CD4-positive, alpha-beta T cell treated with Interleukin-17A for 1 hour (primary cell): Measurements from ENCODE around the gene MRPL45.
A peak's percentile ranks its signal among the peaks of the same experiment; 100 is the strongest.
"Not testable (repeated sequence)": the region's sequence is repeated elsewhere in the genome, so short reads cannot be mapped to it uniquely, and the experiment has no call there.

ENCODE experiments used
- DNase-seq: peaks from one replicate; pipeline ENCODE4 v3.0.0-alpha.2; 2020

MRPL45 gene

DNA sequence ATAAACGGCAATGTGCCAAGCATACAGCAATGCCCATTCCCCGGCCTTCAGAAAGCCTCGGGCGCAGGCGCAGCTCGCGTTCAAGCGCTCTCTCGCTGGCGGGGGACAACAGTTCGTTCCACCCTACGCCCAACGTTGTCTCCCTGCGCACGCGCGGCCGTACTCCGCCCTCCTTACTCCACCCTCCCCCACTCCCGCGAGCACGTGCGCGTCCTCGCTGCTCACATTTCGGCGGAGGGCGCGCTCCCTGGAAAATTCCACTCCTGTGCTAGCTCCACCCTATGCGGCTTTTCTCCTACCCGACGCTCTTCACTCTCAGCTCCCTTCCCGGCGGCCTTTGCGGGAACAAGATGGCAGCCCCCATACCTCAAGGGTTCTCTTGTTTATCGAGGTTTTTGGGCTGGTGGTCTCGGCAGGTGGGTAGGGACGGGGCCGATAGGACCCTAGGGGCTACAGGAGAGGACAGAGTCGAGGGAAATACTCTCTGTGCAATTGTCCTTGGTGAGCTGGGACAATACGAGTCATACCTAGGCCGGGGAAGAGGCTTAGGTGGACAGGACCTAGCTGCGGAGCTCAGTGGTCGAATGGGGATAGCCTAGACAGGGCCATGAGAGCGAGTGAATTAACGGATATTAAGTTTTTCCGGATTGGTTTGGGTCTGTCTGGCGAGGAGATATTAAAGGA is at the start of gene MRPL45:
Gene MRPL45 (plus strand): TSS at position 335 of the 684 bp plus-strand sequence. CDS start 16 bp downstream, at position 351.
- DNase-seq: peak; percentile 97

DNA sequence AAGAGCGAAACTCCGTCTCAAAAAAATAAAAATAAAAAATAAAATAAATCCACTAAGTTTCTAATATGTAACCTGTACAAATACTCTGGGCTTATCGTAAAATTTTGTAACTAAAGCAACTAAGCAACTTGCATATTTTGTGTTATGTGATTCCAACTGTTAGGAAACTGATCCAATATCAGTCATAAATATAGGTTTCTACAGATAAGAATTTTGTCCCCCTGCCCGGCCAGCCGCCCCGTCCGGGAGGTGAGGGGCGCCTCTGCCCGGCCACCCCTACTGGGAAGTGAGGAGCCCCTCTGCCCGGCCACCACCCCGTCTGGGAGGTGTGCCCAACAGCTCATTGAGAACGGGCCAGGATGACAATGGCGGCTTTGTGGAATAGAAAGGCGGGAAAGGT is 43.8 kb upstream of the MRPL45 start:
- not testable (repeated sequence) for DNase-seq

DNA sequence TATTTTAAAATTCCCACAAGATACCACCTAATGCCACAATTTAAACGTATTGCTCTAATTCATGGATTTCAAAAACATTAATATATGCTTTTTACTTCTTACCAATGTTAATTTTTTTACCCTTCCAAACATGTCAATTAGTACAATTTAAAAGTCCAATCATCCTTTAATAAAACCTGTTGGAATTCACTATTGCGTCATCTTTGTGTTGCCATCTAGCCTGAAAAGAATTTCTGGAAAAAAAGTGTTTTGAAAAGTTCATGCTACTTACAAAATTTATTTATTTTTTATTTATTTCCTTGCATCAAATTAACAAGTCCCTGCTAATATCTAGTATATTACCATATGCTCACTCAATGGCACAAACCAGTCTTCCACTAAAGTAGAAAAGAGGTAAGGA is 42.6 kb upstream of the MRPL45 start:
- not testable (repeated sequence) for DNase-seq

DNA sequence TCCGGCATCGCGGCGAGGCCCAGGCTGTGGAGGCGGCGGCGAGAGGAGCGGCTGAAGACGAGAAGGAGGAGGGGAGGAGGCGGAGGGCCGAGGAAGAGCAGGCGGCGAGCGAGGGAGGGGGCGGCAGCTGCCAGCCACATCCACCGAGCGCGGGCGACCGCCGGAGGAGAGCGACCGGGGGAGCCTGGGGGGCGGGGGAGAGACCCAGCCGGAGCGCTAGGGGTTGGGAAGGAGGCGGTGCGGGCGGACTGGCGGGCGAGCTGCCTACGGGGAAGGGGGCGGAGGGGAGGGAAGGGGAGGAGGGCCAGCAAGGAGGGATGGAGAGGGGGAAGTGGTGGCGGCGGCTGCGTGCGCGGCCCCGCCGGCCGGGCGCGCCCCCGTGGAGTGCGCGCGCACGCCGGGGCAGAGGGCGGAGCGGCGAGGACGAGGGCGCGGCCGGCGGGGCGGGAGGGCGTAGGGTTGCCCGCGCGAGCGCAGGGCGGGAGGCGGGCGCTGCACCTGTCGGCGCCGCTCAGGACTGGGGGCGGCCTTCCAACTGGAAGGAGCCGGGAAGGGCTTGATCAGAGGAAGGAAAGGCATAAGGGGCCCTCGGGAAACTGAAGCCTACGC is 39.9 kb upstream of the MRPL45 start:
- peak; percentile 91 for DNase-seq

DNA sequence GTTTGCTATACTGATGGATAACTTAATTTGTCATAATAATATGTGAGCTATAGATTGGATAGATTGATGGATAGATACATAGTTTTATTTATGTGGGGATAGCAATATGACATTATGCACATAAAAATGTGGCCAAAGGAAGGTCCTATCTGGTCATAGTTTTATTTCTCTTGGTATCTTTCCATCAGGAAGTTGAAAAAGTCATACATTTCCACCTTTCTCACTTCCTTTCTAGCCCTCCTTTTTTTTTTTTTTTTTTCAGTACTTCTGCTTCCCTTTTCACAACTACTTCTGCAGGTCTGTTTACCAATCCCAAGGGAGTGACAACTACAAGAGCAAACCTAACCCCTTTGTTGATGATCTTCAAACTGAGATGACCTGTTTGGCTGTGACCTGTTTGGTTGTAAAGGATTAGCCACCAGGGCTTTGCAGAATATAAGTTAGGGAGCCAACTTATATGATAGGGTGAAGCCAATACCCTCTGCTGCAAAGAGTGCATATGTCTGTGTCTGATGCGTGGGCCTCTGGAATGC is 30.9 kb upstream of the MRPL45 start:
- DNase-seq: not testable (repeated sequence)

DNA sequence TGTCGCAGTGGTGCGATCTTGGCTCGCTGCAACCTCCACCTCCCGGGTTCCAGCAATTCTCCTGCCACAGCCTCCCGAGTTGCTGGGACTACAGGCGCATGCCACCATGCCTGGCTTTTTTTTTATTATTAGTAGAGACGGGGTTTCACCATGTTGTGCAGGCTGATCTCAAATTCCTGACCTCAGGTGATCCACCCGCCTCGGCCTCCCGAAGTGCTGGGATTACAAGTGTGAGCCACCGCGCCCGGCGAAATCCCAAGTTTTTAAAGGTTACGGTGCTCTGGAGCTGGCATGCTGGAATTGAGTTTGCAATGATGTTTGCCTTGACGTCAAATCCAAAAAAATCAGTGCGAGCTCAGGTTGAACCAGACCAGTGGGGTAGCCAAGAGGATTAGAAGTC is 30.4 kb upstream of the MRPL45 start:
- DNase-seq: not testable (repeated sequence)

DNA sequence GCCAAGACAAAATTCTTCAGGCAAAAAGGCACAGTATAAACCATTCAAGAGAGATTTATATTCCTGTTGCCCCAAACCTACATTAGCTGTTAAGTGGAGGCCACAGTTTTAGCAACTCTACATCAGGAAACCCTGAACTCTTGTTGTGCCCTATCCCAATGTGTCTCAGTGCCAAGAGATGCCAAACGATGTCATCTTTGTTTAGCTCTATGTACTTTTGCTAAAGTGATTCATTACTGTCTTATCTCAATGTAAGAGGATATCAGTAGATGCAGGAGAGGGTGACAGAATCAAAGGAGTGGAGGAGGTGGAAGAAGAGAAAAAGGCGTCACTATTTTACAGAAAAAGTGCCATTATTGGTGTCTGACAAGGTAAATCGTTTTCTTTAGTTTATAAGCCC is 28.8 kb upstream of the MRPL45 start:
- DNase-seq: not testable (repeated sequence)

DNA sequence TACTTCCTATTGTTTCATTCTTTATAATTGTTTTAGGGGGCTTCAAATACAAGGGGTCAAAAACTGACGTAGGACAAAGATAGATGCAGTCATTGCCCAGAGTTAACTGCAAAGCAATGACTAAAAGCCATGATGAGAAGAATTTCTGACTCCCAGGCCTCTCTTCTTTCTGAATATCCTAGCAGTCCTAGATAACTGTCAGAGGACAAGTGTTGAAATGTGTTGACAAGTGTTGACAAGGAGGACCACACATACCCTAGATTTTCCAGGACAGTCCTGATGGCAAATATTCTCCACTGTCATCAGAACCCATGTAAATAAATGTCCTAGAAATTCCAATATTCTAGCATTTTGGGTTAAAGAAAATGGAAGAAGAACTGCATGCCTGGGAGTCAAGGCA is 27.9 kb upstream of the MRPL45 start:
- DNase-seq: not testable (repeated sequence)

DNA sequence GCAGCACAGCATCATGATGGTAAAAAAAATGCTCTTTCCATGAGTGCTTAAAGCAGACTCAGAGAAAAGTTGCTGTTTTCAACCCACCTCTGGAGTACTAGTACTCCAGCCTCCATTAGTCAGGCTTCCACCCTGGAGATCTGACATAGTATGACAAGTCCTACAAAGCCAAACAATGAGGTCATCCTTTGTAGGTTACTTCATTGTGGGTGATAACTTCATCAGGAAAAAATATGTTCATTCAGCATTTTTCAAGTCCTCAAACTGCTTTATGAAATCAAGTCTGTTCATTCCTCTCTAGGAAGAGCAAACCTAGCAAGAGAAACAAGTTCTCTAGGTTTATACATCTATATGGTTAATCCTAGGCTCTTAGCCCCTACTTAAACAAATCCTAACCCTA is 27.4 kb upstream of the MRPL45 start:
- DNase-seq: not testable (repeated sequence)

DNA sequence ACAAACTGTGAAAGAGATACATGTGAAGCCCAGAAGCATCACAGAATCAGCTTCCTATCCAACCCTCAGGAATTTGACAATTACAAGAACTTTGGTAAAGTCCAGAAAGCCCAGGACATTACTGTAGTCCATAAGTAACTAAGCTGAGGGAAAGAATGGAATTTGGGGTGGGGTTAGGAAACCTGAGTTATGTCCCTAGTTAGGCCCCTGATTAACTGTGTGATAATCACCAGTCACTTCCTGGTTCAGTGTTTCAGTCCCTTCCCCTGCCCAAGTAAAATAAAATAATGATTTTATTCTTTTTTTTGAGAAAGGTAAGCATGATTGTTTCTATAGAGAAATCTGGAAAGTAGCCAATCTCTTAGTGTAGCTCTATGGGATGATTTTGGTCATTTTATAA is 11.0 kb upstream of the MRPL45 start:
- DNase-seq: not testable (repeated sequence)

DNA sequence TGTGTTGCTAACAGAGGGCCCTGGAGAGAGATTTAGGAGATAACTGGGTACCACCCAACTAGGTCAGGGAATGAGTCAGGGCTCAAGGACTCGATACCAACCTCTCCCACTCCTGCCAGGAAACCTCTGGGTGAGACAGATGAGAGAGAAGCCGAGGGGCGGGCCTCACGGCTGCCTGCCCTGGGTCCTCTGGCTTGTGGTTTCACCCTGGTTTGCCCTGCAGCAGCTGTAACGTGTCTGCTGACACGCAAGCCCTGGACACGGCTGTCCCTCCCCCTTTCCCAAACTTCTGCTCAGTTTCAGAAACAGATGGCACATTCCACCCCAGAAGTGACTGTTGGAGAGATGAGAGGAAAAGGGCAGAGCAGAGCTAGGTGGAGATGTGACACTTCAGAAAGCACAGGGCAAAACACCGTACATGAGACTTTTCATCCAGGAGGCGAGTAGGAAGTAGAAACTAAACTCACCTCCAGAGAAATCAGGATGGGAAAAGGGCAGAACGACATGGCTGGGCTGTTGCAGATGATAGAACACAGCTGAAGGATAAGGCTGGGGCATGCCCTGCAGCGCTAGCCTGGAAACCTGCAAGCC is 10.4 kb upstream of the MRPL45 start:
- not testable (repeated sequence) for DNase-seq

DNA sequence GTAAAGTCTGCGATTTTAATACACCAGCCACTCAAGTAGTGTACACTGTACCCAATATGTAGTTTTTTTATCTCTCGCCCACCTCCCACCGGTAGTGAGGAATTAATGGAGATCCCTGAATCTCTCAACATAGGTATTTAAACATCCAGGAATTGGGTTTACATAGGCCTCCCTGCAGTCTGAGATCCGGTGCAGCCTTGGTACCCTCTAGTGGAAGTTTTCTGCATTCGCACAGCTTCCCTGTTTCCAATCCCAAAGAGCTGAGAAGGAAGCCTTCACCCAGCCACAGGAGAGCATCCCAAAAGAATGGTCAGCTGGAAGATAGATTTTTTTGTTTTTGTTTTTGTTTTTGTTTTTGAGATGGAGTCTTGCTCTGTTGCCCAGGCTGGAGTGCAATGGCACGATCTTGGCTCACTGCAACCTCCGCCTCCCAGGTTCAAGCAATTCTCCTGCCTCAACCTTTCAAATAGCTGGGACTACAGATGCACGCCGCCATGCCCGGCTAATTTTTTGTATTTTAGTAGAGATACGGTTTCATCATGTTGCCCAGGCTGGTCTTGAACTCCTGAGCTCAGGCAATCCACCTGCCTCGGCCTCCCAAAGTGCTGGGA is 8.6 kb upstream of the MRPL45 start:
- DNase-seq: not testable (repeated sequence)

DNA sequence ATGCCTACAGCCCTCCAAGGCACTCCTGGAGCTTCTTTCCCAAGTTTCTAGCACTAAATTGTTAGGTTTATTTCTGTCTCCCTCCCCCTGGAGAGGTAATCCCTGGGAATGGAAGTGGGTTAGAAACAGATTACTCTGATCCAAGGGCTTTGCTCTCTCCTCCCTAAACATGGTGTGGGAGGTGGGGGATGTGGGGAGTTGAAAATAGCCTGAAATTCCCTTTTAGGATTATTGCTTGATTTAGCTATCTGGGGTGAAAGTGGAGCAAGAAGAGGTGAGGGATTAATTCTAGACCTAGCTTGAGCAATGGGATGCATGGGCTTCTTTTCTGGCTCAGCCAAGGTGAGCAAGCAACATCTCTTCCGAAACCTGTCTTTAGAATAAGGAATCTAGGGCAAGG is 7.2 kb upstream of the MRPL45 start:
- DNase-seq: not testable (repeated sequence)

DNA sequence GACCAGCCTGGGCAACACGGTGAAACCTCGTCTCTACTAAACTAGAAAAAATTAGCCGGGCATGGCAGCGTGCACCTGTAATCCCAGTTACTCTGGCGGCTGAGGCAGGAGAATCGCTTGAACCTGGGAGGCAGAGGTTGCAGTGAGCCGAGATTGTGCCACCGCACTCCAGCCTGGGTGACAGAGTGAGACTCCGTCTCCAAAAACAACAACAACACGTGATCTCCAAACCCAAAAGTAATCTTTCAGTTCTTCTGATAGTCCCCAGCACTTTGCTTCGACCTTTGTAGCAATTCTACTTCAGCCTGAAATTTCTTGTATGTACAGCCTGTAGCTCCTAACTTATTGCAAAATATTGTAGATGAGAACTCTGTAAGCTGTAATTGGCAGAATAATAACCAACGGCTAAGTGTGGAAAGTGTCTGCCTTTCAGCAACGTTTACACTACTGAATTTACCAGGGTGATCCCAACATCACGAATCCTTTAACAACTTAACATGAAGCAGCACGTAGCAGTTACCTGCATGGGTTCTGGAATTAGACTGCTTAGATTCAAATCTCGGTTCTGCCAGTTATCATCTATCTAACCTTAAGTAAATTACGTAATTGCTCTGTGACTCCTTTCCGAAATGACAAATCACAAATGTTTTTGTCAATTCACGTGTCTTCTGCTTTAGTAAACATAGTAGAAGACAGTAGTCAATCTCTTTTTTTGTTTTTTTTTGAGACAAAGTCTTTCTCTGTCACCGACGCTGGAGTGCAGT is 1.2 kb upstream of the MRPL45 start:
- not testable (repeated sequence) for DNase-seq

DNA sequence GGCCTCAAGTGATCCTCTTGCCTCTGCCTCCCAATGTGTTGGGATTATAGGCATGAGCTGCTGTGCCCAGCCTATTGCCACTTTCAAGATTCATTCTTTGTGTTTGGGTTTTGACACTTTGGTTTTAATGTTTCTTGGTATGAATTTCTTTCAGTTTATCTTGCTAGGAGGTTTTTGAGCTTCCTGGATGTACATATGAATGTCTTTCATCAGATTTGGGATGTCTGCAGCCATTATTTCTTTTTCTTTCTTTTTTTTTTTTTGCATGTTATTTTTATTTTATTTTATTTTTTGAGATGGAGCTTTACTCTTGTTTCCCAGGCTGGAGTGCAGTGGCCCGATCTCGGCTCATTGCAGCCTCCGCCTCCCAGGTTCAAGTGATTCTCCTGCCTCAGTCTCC is 18.5 kb downstream of the MRPL45 start:
- no peak for DNase-seq

DNA sequence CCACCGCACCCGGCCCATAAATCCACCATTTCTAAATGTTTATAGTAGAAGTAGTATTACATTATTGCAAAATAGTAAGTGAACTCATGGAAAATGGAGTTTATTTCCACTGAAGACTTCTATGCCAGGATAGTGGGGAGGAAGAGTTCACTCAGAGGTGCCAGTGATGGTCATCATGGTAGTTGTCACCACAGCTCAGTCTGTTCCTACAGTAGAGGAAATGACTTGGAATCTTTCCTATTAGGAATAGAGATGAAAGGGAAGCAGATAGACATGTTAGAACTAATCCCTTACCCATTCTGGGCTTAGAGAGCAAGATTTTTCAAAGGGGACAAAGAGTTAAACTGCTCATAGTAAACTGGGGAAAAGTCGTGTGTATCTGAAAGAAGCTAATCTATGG is 20.1 kb downstream of the MRPL45 start:
- DNase-seq: no peak

DNA sequence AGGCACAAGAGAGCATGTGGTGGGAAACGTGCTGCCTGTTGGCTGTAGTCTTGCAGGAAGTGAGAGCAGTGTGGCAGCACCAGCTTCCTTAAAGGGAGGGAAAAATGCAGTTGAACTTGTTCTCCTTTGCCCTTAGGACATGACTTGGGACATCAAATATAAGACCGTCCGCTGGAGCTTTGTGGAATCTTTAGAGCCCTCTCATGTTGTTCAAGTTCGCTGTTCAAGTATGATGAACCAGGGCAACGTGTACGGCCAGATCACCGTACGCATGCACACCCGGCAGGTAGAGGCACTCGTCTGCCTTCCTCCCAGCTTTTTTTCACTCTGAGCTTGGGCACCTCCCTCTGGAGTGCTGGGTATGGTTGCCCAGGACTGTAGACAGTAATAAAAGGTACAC is 23.5 kb downstream of the MRPL45 start:
- no peak for DNase-seq

DNA sequence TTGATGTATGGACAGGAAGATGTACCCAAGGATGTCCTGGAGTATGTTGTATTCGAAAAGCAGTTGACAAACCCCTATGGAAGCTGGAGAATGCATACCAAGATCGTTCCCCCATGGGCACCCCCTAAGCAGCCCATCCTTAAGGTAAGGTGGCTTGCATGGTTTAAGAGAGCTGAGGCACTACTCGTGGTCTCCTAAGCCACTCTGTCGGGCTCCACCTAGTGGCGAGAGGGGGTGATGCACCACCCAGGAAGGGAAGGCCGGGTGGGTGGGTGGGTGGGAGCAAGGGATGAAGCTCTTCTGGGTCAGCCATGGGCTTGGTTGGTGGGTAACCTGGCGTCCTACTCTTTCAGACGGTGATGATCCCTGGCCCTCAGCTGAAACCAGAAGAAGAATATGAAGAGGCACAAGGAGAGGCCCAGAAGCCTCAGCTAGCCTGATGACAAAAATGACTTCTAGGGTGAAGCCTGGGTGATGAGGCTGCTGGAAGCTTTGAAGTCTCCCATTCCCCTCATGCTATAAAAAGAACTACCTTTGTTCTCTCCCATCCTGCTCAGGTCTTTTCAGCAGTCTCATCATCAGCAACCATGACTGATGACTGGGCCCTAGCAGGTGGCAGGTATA is 25.3 kb downstream of the MRPL45 start:
- peak; percentile 68 for DNase-seq

DNA sequence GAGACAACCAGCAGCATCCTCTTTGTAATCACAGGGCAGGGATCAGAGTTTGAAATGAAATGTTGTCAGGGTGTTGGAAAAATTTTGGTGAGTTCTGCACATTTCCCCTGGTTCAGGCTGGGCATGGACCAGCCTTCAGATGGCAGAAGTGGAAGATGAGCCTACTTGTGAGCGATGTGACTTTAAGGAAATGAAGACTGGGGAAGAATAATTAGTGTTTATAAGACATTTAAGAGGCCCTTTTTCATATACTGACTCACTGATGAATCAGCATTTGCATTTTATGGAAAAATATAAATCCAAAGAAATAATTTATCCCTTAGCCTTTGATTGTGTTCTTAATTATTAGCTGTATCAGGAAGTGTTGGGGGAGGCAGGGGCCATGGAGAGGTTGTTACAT is 25.9 kb downstream of the MRPL45 start:
- DNase-seq: no peak

DNA sequence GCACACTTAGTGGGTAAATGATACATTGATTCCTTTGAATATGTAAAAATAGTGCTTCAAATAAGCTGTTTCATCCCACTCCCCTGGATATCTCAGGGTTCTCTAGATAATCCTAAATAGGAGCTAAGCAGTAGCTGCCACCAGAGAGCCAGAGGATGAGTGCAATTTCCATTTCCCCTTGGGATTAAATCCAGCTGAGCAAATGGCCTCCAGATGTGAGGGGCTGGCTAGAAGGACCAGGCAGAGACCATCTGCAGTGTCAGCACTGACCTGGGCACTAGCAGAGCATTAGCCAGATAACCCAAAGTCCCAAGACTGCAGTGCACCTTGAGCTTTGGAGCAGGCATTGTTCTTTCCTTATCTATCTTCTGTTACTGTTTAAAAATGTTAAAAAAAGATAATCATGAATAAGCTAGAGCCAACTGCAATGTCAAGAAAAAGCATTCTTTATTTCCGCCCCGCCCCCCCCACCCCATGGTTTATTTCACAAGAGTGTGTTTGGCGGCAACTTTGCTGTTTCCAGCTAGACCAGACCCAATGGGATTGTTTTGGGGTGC is 27.3 kb downstream of the MRPL45 start:
- no peak for DNase-seq

DNA sequence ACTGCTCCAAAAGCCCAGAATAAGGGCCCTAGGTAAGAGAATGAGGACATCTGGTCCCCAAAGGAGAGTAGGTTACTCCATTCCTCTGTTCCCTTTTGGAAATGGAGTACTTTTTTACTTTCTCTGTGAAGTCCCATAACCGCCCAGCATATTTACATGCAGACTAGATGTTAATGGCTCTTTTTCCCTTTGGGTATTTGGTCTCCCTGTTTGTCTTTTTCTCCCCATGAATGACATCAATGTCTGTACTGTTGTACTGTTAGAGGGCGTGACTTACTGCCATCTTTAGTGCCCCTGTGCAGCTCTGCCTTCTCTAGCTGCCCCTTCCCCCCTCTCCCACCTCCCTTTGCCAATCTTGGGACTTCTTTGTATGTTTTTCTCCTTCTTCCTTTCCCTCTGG is 27.8 kb downstream of the MRPL45 start:
- no peak for DNase-seq
